ENCODE measurements around the gene THEMIS2.
"Not testable (repeated sequence)": the region's sequence is repeated elsewhere in the genome, so short reads cannot be mapped to it uniquely, and the experiment has no call there.

THEMIS2 gene

DNA sequence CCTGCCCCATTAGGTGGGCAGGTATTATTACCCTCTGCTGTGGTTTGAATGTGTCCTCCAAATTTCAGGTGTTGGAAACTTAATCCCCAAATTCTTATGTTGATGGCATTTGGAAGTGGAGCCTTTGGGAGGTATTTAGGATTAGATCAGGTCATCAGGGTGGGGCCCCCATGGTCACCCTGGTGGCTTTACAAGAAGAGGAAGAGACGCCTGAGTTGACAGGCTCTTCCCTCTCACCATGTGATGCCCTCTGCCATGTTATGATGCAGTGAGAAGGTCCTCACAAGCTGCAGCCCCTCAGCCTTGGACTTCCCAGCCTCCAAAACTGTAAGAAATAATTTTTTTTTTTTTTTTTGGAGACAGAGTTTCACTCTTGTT lies 8.8 kb upstream of the THEMIS2 start:
- no peak for DNase-seq

DNA sequence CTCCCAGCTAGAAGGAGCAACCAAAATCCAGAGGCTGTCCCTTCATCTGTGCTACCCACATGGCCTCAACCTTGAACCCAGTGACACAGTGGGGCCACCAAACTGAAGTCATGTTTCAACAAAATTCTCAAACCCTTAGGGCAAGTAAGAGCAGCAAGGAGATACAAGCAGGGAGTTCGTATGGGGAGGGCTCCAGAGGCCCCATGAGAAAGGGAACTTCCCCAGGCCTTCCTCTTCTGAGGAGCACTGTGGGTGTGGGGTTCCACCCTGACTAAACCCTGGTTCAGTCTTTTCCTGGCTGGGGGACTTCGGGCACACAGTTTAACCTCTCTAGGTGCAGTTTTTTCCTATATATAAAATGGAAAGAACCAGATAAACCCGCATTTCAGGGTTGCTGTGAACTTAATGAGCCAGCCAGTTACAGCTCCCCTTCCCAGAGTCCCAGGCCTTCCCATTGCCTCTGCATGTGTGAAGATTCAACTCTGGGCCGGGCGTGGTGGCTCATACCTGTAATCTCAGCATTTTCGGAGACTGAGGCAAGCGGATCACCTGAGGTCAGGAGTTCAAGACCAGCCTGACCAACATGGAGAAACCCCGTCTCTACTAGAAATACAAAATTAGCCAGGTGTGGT lies 8.0 kb upstream of the THEMIS2 start:
- DNase-seq = peak in 1 of 2 donors; percentile 27

DNA sequence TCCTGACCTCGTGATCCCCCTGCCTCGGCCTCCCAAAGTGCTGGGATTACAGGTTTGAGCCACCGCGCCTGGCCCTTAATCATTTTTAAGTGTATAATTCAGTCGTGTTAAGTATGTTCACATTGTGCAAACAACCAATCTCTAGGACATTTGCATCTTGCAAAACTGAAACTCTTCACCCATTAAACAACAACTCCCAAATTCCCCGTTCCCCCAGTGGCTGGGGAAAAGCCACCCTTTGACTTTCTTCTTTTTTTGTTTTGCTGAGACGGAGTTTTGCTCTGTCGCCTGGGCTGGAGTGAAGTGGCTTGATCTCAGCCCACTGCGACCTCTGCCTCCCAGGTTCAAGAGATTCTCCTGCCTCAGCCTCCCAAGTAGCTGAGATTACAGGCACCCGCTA lies 6.5 kb upstream of the THEMIS2 start:
- no peak for DNase-seq

DNA sequence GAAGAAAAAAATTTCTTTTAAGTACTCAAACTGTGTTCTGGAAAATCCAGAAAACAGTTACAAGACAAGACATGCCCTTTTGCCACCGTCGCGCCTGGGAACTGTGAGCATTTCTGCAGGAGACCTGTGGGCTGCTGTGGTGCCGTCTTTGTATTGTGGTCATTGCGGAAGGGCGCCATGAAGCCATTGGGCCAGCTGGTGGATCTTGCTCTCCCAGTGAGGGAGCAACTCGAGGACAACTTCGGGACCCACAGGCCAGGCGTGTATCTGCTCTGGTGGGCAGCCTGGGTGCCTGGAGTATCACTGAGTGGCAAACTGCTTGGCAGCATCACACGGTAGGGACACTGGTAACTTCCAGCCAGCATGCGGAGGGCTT lies 3.8 kb upstream of the THEMIS2 start:
- no peak for DNase-seq

DNA sequence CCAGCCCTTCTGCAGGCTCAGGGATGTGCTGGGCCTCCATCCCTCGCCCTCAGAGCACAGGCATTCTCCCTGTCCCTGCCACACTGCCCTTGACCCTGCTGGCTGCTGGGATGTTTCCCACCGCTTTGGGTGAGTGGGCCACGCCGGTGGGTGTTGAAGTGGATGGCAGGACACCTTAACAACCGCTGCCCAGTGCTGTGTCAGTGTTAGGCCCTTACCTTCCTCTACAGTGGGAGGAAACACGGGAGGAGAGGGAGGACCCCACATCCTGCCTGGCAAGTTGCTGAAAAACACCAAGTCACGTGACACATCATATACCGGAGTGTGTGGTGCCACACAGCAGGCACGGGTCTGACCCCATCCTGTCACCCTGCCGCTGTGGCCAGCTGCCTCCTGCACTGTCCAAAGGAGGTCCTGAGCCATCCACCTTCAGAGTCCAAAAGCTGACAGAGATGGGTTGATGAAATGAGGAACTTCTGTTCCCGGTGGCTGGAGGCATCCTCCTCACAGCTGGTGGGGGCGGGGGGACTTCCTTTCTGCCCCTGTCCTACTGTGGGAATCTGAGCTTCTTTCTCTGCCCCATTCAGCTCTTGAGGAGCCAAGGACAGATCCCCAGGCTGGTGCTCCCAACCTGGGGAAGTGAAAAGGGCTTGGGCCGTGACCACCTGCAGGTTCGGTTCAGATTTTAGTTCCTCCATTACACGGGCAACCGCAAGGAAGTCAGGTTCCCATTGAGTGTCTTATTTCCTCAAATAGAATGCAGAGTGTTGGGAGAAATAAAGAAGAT lies 3.2 kb upstream of the THEMIS2 start:
- peak; percentile 41 to 49 for DNase-seq

DNA sequence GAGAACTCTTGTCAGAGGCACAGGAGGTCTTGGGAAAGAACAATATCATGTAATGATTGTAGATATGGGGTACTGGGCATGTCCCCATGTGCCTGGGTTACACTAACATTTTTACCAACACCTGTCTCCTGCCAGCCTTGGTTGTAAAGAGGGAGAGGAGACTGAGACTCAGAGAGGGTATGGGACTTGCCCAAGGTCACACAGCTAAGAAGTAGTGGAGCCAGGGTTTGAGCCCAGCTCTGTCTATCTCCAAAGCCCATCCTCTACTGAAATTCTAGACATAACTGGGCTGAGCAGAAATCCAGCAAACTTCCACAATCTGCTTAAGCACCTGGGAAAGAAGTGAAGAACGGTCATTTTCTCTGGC lies 2.6 kb upstream of the THEMIS2 start:
- DNase-seq = no peak

DNA sequence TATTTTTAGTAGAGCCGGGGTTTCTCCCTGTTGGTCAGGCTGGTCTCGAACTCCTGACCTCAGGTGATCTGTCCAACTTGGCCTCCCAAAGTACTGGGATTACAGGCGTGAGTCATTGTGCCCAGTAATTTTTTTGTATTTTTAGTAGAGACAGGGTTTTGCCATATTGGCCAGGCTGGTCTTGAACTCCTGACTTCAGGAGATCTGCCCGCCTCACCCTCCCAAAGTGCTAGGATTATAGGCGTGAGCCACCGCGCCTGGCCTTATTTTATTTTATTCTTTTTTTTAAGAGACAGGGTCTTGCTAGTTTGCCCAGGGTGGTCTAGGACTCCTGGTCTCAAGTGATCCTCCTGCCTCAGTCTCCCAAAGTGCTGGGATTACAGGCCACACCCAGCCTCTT lies 1.3 kb upstream of the THEMIS2 start:
- DNase-seq = not testable (repeated sequence)

DNA sequence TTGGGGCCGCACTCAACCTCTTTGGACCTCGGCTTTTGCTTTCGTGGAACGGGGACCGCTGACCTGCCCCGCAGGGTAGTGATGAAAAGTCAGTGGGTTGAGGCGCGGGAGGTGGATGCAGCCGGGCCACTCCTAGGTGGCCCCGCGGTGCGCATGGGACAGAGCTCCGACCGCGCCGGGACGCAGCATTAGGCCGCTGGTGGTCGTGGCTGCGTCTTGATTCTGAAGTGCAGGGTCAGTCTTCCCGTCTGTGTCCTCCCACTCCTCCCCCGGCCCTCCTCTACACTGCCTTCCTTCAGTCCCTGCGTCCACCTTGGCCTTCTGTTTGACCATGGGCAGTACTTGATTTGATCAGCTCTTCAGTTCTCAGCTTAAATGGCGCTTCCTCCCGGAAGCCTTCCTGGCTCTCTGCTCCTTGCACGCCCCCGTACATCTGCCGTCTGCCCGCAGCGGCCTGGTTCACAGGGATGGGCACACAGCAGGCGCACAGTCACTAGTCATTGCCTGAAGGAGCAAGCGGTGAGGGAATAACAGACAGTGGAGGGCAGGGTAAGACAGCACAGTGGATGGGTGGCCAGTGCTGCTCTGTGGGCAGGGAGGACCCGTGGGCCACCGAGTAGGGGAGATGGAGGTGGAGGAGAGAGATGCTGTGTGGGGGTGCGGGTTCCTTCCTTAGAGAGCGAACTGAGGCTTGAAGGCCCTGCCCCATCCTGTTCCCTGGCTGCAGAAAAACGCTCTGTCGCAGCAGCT lies 633 bp downstream of the THEMIS2 start:
- DNase-seq = peak; percentile 27 to 37

DNA sequence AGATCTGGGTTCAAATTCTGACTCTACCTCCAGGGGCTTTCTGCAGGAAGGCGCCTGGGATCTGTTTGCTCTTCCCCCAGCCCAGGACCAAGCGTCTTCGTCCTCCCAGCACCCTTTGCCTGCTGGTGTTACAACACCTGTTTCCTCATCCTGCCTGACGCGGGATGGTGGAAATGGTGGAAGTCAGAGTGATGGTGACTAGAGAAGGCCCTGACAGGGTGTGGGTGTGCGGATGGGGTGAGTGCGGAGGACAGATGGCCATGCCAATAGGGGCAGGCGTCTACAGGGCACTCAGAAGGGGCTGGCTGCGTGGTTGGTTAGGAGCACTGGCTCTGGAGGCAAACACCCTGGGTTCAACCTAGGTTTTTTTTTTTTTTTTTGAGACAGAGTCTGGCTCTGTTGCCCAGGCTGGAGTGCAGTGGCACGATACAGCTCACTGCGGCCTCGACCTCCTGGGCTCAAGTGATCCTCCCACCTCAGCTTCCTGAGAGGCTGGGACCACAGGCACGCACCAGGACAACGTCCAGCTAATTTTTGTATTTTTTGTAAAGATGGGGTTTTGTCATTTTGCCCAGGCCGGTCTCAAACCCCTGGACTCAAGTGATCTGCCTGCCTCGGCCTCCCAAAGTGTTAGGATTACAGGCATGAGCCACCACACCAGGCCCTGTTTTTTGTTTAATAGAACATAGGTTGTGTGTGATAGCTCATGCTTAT lies 1.5 kb downstream of the THEMIS2 start:
- DNase-seq = no peak

DNA sequence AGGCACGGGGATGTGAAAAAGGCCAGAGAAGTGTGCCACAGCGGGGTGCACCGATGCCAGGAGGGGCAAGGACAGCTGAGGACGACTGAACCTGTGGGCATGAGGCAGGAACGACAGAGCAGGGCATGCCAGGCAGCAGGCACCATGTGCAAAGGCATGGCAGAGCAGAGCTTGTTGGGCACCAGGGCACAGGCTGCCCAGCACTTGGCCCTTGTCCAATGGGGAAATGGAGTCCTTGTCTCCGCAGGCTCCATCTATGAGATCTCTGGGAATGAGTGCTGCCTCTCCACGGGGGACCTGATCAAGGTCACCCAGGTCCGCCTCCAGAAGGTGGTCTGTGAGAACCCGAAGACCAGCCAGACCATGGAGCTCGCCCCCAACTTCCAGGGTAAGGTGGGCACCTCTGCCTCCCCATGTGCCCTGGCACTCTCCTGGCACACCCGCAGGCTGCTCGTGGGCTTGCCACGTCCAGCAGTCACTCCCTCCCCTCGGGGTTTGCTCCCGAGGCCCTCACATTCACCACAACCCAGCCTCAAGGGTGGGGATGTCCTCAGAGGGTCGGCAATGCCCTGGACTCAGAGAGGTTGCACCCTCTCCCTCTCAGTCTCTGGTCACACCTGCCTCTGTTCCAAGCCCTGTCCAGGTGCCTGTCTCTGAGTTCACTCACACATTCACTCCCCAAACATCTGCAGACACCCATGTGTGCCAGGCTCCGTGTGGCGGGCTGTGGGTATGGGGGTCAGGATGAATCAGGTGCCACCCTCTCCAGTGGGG lies 4.2 kb downstream of the THEMIS2 start:
- no peak for DNase-seq

DNA sequence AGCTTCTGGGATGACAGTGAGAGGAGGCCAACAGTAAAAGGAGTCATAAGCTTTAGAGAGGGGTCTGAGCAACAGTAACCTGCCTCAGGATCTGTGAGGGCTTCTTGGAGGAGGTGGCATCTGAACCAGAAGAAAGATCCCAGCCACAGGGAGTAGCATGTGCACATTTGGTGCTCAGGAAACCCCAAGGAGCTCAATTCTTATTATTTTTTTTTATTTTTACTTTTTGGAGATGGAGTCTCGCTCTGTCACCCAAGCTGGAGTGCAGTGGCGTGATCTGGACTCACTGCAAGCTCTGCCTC lies 4.7 kb downstream of the THEMIS2 start:
- DNase-seq = no peak

DNA sequence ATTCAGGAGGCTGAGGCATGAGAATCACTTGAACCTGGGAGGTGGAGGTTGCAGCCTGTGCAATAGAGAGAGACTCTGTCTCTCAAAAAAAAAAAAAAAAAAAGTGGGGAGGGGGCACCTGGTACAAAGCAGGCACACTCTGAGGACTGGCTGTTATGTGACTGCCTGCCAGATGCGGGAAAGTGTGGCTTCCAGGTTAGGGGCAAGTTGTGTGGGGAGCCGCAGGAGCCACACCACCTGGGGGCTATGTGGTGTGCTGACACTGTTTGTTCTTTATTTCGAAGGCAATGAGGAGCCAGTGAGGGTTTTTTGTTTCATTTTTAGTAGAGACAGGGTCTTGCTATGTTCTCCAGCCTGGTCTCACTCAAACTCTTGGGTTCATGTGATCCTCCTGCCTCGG lies 5.7 kb downstream of the THEMIS2 start:
- DNase-seq = no peak

DNA sequence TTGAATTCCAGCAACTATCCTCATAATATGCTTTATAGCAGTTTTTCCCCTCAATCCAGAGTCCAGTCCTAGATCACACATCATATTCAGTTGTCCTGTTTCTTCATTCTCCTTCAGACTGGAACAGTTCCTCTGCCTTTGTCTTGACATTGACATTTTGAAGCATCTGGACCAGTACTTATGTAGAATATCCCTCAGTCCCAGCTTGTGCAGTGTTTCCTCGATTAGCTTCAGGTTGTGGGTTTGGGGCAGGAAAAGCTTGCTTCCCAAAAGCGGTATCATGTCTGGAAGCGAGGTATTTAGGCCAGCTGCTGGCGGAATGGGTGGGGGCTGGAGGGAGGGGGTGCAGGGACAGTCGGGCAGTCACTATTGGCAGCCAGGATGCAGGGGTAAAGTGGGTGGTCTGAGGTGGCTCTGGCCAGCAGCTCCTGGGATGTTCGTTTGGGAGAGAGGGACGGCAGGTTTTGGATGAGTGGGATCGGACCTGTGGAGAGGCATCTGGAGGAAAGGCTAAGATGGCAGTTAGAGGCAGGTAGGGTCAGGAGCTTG lies 6.5 kb downstream of the THEMIS2 start:
- no peak for DNase-seq

DNA sequence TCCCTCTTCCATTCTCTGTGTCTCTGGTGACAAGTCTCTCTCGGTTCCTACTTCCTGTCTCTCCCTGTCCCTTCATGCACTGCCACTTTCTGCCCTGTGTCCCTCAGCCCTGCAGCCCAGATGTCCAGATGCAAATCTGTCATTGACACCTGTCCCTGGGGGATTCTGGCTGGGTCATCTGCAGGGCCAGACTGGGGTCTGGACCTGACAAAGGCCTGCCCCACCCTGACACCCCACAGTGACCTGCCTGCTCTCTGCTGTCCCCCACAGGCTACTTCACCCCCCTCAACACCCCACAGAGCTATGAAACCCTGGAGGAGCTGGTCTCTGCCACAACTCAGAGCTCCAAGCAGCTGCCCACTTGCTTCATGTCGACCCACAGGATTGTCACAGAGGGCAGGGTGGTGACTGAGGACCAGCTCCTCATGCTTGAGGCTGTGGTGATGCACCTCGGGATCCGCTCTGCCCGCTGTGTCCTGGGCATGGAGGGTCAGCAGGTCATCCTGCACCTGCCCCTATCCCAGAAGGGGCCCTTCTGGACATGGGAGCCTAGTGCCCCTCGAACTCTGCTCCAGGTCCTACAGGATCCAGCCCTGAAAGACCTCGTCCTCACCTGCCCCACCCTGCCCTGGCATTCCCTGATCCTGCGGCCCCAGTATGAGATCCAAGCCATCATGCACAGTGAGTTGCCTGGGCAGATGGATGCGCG lies 7.2 kb downstream of the THEMIS2 start:
- no peak for DNase-seq

DNA sequence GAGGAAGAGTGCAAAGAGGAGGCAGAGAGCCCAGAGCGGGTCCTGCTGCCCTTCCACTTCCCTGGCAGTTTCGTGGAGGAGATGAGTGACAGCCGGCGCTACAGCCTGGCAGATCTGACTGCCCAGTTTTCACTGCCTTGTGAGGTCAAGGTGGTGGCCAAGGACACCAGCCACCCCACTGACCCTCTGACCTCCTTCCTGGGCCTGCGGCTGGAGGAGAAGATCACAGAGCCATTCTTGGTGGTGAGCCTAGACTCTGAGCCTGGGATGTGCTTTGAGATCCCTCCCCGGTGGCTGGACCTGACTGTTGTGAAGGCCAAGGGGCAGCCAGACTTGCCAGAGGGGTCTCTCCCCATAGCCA lies 10.2 kb downstream of the THEMIS2 start:
- no peak for DNase-seq

DNA sequence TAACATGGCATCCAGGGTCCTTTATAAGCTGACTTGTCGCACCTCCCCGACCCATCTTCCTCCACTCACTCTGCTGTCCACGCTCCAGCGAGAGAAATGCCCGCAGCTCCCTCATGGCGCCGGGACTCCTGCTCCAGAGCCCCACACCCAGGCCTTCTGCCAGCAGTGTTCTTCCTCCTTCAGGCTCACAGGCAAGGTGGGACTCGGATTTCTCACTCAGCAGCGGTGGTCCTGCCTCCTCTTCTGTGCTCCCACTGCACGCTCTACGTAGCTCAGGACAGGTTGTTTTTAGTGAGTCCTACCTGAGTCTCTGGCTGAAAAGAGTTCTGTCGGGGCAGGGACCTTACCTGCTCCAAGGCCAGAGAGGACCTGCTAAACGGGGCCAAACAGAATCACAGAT lies 11.2 kb downstream of the THEMIS2 start:
- DNase-seq = no peak

DNA sequence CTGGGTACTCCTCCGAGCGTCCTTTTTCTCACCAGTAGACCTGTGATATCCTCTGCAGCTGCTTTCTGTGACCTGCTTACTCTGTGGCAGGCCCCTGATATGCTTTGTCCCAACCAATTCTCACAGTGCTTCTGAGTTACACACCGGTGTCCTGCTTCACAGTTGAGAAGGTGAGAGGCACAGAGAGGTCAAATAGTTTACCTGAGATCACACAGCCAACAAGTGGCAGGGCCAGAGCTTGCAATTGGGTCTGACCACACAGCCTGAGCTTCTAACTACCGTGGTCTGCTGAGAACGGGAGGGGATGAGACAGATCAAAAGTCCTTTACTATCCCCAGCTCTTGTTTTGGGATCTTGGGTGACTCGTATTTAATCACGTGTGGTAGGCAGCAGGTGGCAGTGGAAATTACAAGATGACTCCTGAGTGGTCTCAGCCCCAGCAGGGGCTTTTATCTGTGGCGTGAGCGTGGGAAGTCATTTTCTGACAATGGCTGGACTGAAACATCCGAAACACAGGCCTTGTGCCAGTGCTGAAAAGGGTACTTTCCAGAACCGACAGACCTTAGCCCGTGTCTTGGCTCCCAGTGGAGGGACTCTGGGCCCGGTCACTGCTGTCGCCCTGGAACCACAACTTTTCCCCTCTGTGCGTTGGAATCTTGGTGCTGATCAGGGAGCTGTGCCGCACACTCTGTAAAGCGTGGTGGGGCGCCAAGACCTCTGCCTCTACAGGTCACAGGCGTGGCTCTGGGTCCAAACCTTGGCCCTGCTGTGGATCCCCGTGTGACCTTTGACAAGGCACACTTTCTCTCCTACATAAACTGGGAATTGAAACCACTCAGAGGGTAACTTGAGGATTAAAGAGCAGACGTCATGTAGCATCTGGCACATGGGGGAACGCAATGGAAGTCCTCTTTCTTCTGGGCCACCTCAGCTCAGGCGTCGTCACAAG lies 11.9 kb downstream of the THEMIS2 start:
- no peak for DNase-seq

DNA sequence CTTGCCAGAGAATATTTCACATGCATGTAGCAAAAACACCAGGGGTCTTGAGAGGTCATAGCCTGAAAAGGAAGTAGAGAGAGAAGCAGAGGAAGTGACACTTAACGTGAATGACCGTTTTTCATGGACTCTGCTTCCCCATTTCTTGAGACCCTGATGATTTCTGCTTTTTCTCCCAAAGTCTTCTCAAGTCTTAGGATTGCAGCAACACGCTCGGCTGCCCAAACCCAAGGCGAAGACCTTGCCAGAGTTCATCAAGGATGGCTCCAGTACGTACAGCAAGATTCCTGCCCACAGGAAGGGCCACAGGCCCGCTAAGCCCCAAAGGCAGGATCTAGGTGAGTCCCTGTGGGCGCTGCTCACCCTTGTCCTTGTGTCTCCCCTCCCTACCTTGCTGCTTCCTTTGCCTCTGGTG lies 12.8 kb downstream of the THEMIS2 start:
- DNase-seq = no peak

DNA sequence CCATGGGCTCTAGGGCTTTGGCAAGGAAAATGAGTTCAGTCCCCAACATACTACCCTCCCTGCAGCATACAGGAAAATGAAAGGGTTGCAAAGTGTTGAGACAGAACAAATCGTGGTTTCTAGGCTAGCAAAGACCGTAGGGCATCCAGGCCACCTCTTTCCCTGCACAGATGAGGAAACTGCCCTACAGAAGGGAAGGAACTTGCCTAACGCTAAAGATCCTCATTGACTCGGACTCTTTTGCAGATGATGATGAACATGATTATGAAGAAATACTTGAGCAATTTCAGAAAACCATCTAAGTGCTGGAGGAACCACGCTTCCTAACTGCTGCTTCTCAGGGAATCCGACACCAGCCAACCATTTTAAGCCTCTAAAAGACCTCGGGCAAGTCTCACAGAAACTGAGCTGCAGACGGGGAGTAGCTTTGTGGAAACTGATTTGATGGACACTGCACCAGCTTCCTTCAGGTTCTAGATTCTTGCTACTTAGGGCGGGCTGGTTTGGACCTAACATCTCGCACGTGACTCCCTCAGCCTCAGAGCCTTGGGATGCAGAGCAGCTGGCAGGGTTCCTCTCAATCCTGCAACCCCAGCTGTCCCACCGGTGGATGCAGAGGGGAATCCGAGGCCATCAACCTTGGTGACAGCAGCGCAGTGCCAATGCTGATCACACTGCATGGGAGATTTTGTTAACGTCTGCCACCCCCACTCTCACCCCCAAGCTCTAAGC lies 13.4 kb downstream of the THEMIS2 start:
- no peak for DNase-seq

DNA sequence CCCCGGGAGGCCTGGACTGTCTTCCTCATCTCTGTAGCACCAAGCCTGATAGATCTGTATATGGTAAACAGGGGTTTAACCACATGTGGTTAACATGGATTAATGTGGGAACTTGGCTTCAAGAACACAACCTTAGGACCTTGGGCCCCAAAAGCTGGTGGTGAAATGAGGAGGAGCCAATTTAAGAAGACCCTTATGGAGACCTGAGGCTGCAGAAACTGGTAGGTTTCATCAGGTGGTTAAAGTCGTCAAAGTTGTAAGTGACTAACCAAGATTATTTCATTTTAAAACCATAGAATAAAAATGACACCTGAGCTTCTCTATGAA lies 14.0 kb downstream of the THEMIS2 start:
- DNase-seq = no peak
